Karpas-422 (cell line): ENCODE measurements around the gene ANTXR1. TPM values are rescaled to one million over a fixed set of nuclear protein-coding genes. Genes with fewer than 3 reads are reported as not detected.

ENCODE experiments used
- DNase-seq: peaks from one replicate; pipeline ENCODE4 v3.0.0-alpha.2; 2015
- H2AFZ ChIP-seq: fragments of 200-600 bp; sonication (generic); 2 replicates; pipeline ENCODE4 v1.6.1; 2014; ENCODE audit warnings: antibody characterized with exemption, low read length, mixed read lengths
- H3K27ac ChIP-seq: fragments of 200-600 bp; sonication (generic); 2 replicates; pipeline ENCODE4 v1.5.1; 2014; ENCODE audit warnings: mild to moderate bottlenecking, low read length, moderate library complexity
- H3K27me3 ChIP-seq: fragments of 200-600 bp; sonication (generic); 2 replicates; pipeline ENCODE4 v1.6.1; 2014; ENCODE audit warnings: low read length, mixed read lengths
- H3K36me3 ChIP-seq: fragments of 200-600 bp; sonication (generic); 2 replicates; pipeline ENCODE4 v1.6.1; 2014; ENCODE audit warnings: low read length, mixed read lengths; ENCODE audit not compliant: insufficient read depth
- H3K4me1 ChIP-seq: fragments of 200-600 bp; sonication (generic); 2 replicates; pipeline ENCODE4 v1.6.1; 2014; ENCODE audit warnings: mild to moderate bottlenecking, low read length, mixed read lengths
- H3K4me2 ChIP-seq: fragments of 200-600 bp; sonication (generic); 2 replicates; pipeline ENCODE4 v1.6.1; 2014; ENCODE audit warnings: low read length, low read depth, mild to moderate bottlenecking; ENCODE audit not compliant: poor library complexity, severe bottlenecking
- H3K4me3 ChIP-seq: fragments of 200-600 bp; sonication (generic); 2 replicates; pipeline ENCODE4 v1.5.1; 2014; ENCODE audit warnings: mild to moderate bottlenecking, antibody characterized with exemption, low read length, mixed read lengths
- H3K79me2 ChIP-seq: fragments of 200-600 bp; sonication (generic); 2 replicates; pipeline ENCODE4 v1.6.1; 2014; ENCODE audit warnings: mild to moderate bottlenecking, low read length, mixed read lengths
- H3K9ac ChIP-seq: fragments of 200-600 bp; sonication (generic); 2 replicates; pipeline ENCODE4 v1.6.0; 2014; ENCODE audit warnings: low read length
- H3K9me2 ChIP-seq: fragments of 200-600 bp; sonication (generic), shearing (Covaris generic); replicated peaks from 2 replicates; pipeline ENCODE4 v1.6.0; 2014; ENCODE audit warnings: mild to moderate bottlenecking, low read length, moderate library complexity; ENCODE audit not compliant: insufficient read depth
- H3K9me3 ChIP-seq: fragments of 300-700, 200-600 bp; sonication (generic); 2 replicates; pipeline ENCODE4 v1.6.1; 2014; ENCODE audit warnings: low read length, mixed read lengths
- H4K20me1 ChIP-seq: fragments of 200-600 bp; sonication (generic); 2 replicates; pipeline ENCODE4 v1.6.1; 2014; ENCODE audit warnings: mild to moderate bottlenecking, antibody characterized with exemption, low read length, low read depth; ENCODE audit not compliant: insufficient read depth
- total RNA-seq: library from RNA; depleted of rRNA; stranded (reverse); fragments of >200 nt; shearing (Covaris generic); gene quantifications from 2 replicates; pipeline ENCODE4 v1.2.3, GENCODE V29; 2014; ENCODE audit warnings: low replicate concordance

Gene ANTXR1
- total RNA-seq, 1 experiment from 2014 or later: not detected

GRCh38 chr2:69010437-69011194, 2.4 kb upstream of the ANTXR1 start:
- no peak overlapping the region for H3K9ac ChIP-seq
- H4K20me1 ChIP-seq: no peaks in the 10 kb centered on the region
- no peak overlapping the region for H3K4me3 ChIP-seq
- H3K4me1 ChIP-seq: no peaks in the 10 kb centered on the region
- H3K36me3 ChIP-seq: no peaks in the 10 kb centered on the region
- H2AFZ ChIP-seq: no peak overlapping the region
- no peaks in the 10 kb centered on the region for H3K9me3 ChIP-seq
- H3K27me3 ChIP-seq: no peaks in the 10 kb centered on the region
- H3K79me2 ChIP-seq: no peaks in the 10 kb centered on the region
- no peak overlapping the region for H3K27ac ChIP-seq
- DNase-seq: no peak
- H3K4me2 ChIP-seq: no peak overlapping the region
- H3K9me2 ChIP-seq: no peaks in the 10 kb centered on the region

GRCh38 chr2:69011611-69012157, 1.3 kb upstream of the ANTXR1 start:
- H3K79me2 ChIP-seq: no peaks in the 10 kb centered on the region
- H3K9me3 ChIP-seq: no peaks in the 10 kb centered on the region
- no peak overlapping the region for H3K4me2 ChIP-seq
- H3K9ac ChIP-seq: no peak overlapping the region
- no peak for DNase-seq
- no peaks in the 10 kb centered on the region for H4K20me1 ChIP-seq
- no peak overlapping the region for H3K4me3 ChIP-seq
- H3K36me3 ChIP-seq: no peaks in the 10 kb centered on the region
- peaks cover 1% of the 10 kb centered on the region; the same call in 1 of the 2 replicates for H3K27me3 ChIP-seq
- H2AFZ ChIP-seq: no peak overlapping the region
- no peaks in the 10 kb centered on the region for H3K9me2 ChIP-seq
- no peaks in the 10 kb centered on the region for H3K4me1 ChIP-seq
- no peak overlapping the region for H3K27ac ChIP-seq

GRCh38 chr2:69012310-69013141, 453 bp upstream of the ANTXR1 start:
- Histone ChIP-seq H3K36me3 (no peaks in the 10 kb centered on the region), H3K9me3 (no peaks in the 10 kb centered on the region), H3K27ac (no peak overlapping the region), H3K4me1 (no peaks in the 10 kb centered on the region), H3K9ac (no peak overlapping the region), H3K79me2 (no peaks in the 10 kb centered on the region), H3K4me2 (no peak overlapping the region), H2AFZ (no peak overlapping the region), H3K27me3 (peaks cover 2% of the 10 kb centered on the region; the same call in 1 of the 2 replicates), H3K4me3 (no peak overlapping the region), H4K20me1 (no peaks in the 10 kb centered on the region), H3K9me2 (no peaks in the 10 kb centered on the region)
- DNase-seq: peak; percentile 76

GRCh38 chr2:69013840-69014821, 1.2 kb downstream of the ANTXR1 start:
- Histone ChIP-seq H3K27me3 (peaks cover 2% of the 10 kb centered on the region; the same call in 1 of the 2 replicates), H3K79me2 (no peaks in the 10 kb centered on the region), H3K9me2 (no peaks in the 10 kb centered on the region), H3K9me3 (no peaks in the 10 kb centered on the region), H3K4me2 (no peak overlapping the region), H2AFZ (no peak overlapping the region), H3K9ac (no peak overlapping the region), H3K4me3 (no peak overlapping the region), H3K4me1 (no peaks in the 10 kb centered on the region), H3K36me3 (no peaks in the 10 kb centered on the region), H3K27ac (no peak overlapping the region), H4K20me1 (no peaks in the 10 kb centered on the region)
- DNase-seq: no peak

- Histone ChIP-seq H3K9ac (no peak overlapping the region), H3K4me2 (no peak overlapping the region), H3K36me3 (no peaks in the 10 kb centered on the region), H3K27ac (no peak overlapping the region), H2AFZ (no peak overlapping the region), H3K4me1 (no peaks in the 10 kb centered on the region), H3K4me3 (no peak overlapping the region), H3K9me2 (no peaks in the 10 kb centered on the region), H3K27me3 (peaks cover 2% of the 10 kb centered on the region; the same call in 1 of the 2 replicates), H3K9me3 (no peaks in the 10 kb centered on the region), H4K20me1 (no peaks in the 10 kb centered on the region), H3K79me2 (no peaks in the 10 kb centered on the region)
- no peak for DNase-seq
Observed at GRCh38 chr2:69017080-69017479, 4.1 kb downstream of the ANTXR1 start.

- no peaks in the 10 kb centered on the region for H3K9me3 ChIP-seq
- H3K4me3 ChIP-seq: no peak overlapping the region
- DNase-seq: no peak
- no peaks in the 10 kb centered on the region for H3K79me2 ChIP-seq
- H3K27me3 ChIP-seq: peaks cover 2% of the 10 kb centered on the region; the same call in 1 of the 2 replicates
- H4K20me1 ChIP-seq: no peaks in the 10 kb centered on the region
- no peak overlapping the region for H3K9ac ChIP-seq
- no peaks in the 10 kb centered on the region for H3K36me3 ChIP-seq
- no peaks in the 10 kb centered on the region for H3K9me2 ChIP-seq
- H3K4me1 ChIP-seq: no peaks in the 10 kb centered on the region
- no peak overlapping the region for H2AFZ ChIP-seq
- no peak overlapping the region for H3K27ac ChIP-seq
- H3K4me2 ChIP-seq: no peak overlapping the region
Observed at GRCh38 chr2:69017835-69018234, 4.9 kb downstream of the ANTXR1 start.

GRCh38 chr2:69018678-69019095, 5.7 kb downstream of the ANTXR1 start:
- no peaks in the 10 kb centered on the region for H3K9me3 ChIP-seq
- no peaks in the 10 kb centered on the region for H3K4me1 ChIP-seq
- peaks cover 2% of the 10 kb centered on the region; the same call in 1 of the 2 replicates for H3K27me3 ChIP-seq
- no peaks in the 10 kb centered on the region for H4K20me1 ChIP-seq
- no peaks in the 10 kb centered on the region for H3K9me2 ChIP-seq
- no peak overlapping the region for H3K4me2 ChIP-seq
- H3K4me3 ChIP-seq: no peak overlapping the region
- no peak overlapping the region for H3K9ac ChIP-seq
- no peak for DNase-seq
- no peak overlapping the region for H2AFZ ChIP-seq
- no peaks in the 10 kb centered on the region for H3K36me3 ChIP-seq
- H3K27ac ChIP-seq: no peak overlapping the region
- no peaks in the 10 kb centered on the region for H3K79me2 ChIP-seq
